ENCODE measurements around the gene CAPN5. TPM values are rescaled to one million over a fixed set of nuclear protein-coding genes. Genes with fewer than 3 reads are reported as not detected.

Gene CAPN5
- total and polyA plus RNA-seq, 10 of the 15 experiments (the other 5 are each of a cell fraction or from before 2014, with no cell fraction given) = 0.02 to 0.33 (median 0.07) TPM; not detected in 3

GRCh38 chr11:77026221-77026620, 40.5 kb upstream of the CAPN5 start (continued):
- TF ChIP-seq E2F8 (IDR thresholded peaks at IDR 0.05; ENCODE audit: low read depth, partially characterized antibody) = no peak
- no peak for TF ChIP-seq SUPT20H (IDR thresholded peaks at IDR 0.05; ENCODE audit: borderline replicate concordance, control insufficient read depth, low read depth, low read length)
- TF ChIP-seq POLR2AphosphoS5 (IDR thresholded peaks at IDR 0.05; ENCODE audit: low read length) = no peak
- TF ChIP-seq CEBPZ (IDR thresholded peaks at IDR 0.05; ENCODE audit: low read depth, low read length) = no peak

- Histone ChIP-seq H3K27ac (ENCODE audit: control insufficient read depth, insufficient read depth) (no peak overlapping the region), H3K36me3 (ENCODE audit: control insufficient read depth in 2 of 2, insufficient read depth in 2 of 2, low read length in 1 of 2) (no peaks in the 10 kb centered on the region), H3K9ac (ENCODE audit: control insufficient read depth, insufficient read depth, low read length) (no peak overlapping the region), H3K4me1 (ENCODE audit: control insufficient read depth, insufficient read depth, low read length) (no peaks in the 10 kb centered on the region), H3K4me2 (ENCODE audit: control insufficient read depth, insufficient read depth) (no peak overlapping the region), H3K9me3 (replicated peaks; ENCODE audit: control insufficient read depth, insufficient read depth, low read length) (no peaks in the 10 kb centered on the region), H4K20me1 (ENCODE audit: control insufficient read depth, insufficient read depth) (no peaks in the 10 kb centered on the region), H3K79me2 (ENCODE audit: control insufficient read depth, insufficient read depth, low read length) (no peaks in the 10 kb centered on the region), H3K4me3 (no peak overlapping the region), H3K27me3 (replicated peaks in 1 of 2; ENCODE audit: control insufficient read depth in 2 of 2, insufficient read depth in 2 of 2, low read length in 1 of 2) (no peaks in the 10 kb centered on the region; a peak in 1 of 4 replicates), H2AFZ (ENCODE audit: control insufficient read depth, low read depth, low read length) (no peak overlapping the region)
- intact Hi-C loops (cut with micrococcal nuclease; ENCODE audit: unreplicated experiment) (no loop called here), in situ Hi-C loops (cut with MboI) (no loop called here)
- no peak for FAIRE-seq
- no TSS peak for BruUV-seq (replicated peaks)
- CTCF ChIA-PET = interaction anchor here (0.6 to 1.5 kb wide), 5 partner anchors 16 to 1540 kb away, joined by 3 to 6 read pairs (median 3); no protein-coding TSS in a partner anchor
- 85% methylated on average over 2 of the region's 2 CpGs for WGBS (ENCODE audit: insufficient coverage, insufficient replicate concordance, low lambda C conversion rate, missing lambda C conversion rate)
- SMC1A ChIA-PET (ENCODE audit: uncharacterized antibody, unreplicated experiment) = interaction anchor here (0.6 kb wide), 1 partner anchor 65 kb away, joined by 3 read pairs; no protein-coding TSS in a partner anchor
- ATAC-seq = no peak
- POLR2A ChIA-PET = no interaction called here
- RAD21 ChIA-PET (ENCODE audit: unreplicated experiment) = interaction anchor here (1.4 to 1.7 kb wide), 2 partner anchors 64 to 107 kb away, joined by 3 to 5 read pairs; no protein-coding TSS in a partner anchor
- DNase-seq (ENCODE audit: low read depth, low spot score) = no peak
- TF ChIP-seq MTA2 (IDR thresholded peaks at IDR 0.05; ENCODE audit: low read depth) (no peak), POU2F2 (IDR thresholded peaks at IDR 0.05; ENCODE audit: borderline replicate concordance, low read depth, low read length) (no peak), EP300 (IDR thresholded peaks at IDR 0.05; ENCODE audit: borderline replicate concordance in 1 of 2, control insufficient read depth in 1 of 2, low read depth in 2 of 2, low read length in 2 of 2) (no peak), E4F1 (IDR thresholded peaks at IDR 0.05; ENCODE audit: borderline replicate concordance, partially characterized antibody) (no peak), WRNIP1 (IDR thresholded peaks at IDR 0.05; ENCODE audit: borderline replicate concordance, low read depth, low read length) (no peak), JUNB (IDR thresholded peaks at IDR 0.05) (no peak), MLLT1 (IDR thresholded peaks at IDR 0.05) (no peak), HCFC1 (IDR thresholded peaks at IDR 0.05; ENCODE audit: low read length) (no peak)
Observed at GRCh38 chr11:77026743-77027142, 40.0 kb upstream of the CAPN5 start.
